Heart right ventricle (tissue), 16 donors: ENCODE results near the gene ADCYAP1R1. TPM values are rescaled to one million over a fixed set of nuclear protein-coding genes. Genes with fewer than 3 reads are reported as not detected.

Source experiments
- ATAC-seq, 8 donors: fragments of 200-7000 bp; cut with Tn5 transposase; one replicate each; pipeline ENCODE4 v1.9.1; 2020; ENCODE audit warnings: mild to moderate bottlenecking in 8 of 8, moderate library complexity in 8 of 8, moderate number of reproducible peaks in 1 of 8
- DNase-seq, 2 donors: peaks; one replicate each; pipeline ENCODE4 v3.0.0-alpha.2; 2020
- H3K27ac ChIP-seq, 10 donors: fragments of 200-600 bp; sonication (generic) in 2 of 10; one replicate each; pipeline versions ENCODE4 v1.5.0 to v1.8.0; 2020 to 2022; ENCODE audit warnings: mild to moderate bottlenecking in 3 of 10
- H3K27me3 ChIP-seq, 7 donors: fragments of 200-600 bp; one replicate each; pipeline ENCODE4 v1.8.0; 2021 to 2022; ENCODE audit warnings: mild to moderate bottlenecking in 2 of 7
- H3K36me3 ChIP-seq, 9 donors: fragments of 200-600 bp; sonication (generic) in 1 of 9; one replicate each; pipeline versions ENCODE4 v1.5.0 to v1.8.0; 2020 to 2022; ENCODE audit warnings: mild to moderate bottlenecking in 2 of 9
- H3K4me1 ChIP-seq, 9 donors: fragments of 200-600 bp; sonication (generic) in 1 of 9; one replicate each; pipeline versions ENCODE4 v1.5.0 to v1.8.0; 2020 to 2022; ENCODE audit warnings: mild to moderate bottlenecking in 4 of 9
- H3K4me3 ChIP-seq, 10 donors: fragments of 200-600 bp; sonication (generic) in 2 of 10; one replicate each; pipeline versions ENCODE4 v1.5.0 to v1.8.0; 2020 to 2022; ENCODE audit warnings: mild to moderate bottlenecking in 7 of 10, moderate library complexity in 2 of 10
- H3K9me3 ChIP-seq, 11 donors: fragments of 200-600 bp in 10 of 11; sonication (generic) in 2 of 11; one replicate each; pipeline versions ENCODE4 v1.5.0 to v1.8.0; 2013 to 2022; ENCODE audit warnings: mild to moderate bottlenecking in 2 of 11, control low read depth in 1 of 11, moderate library complexity in 1 of 11
- CTCF ChIP-seq, 9 donors: fragments of 200-600 bp; sonication (generic) in 2 of 9; IDR thresholded peaks; one replicate each; pipeline versions ENCODE4 v1.5.0 to v1.8.0; 2021 to 2022; ENCODE audit warnings: antibody characterized with exemption in 9 of 9, mild to moderate bottlenecking in 5 of 9, moderate library complexity in 1 of 9
- WGBS, 2 donors: extraction: QIAGEN DNeasy Blood & Tissue Kit; methylation state at CpG; one replicate each; pipeline ENCODE4 v1.1.7; 2013; ENCODE audit warnings: inconsistent platforms in 1 of 2; 5-methylcytosine and 5-hydroxymethylcytosine counted together
- intact Hi-C, 10 donors: fragments of 100-400 bp; cut with DNase I; formaldehyde crosslinking; loops; one replicate each; pipeline versions ENCODE4 v1.11.1 to v1.14.2; 2022
- polyA plus RNA-seq, 2 donors: library from polyadenylated mRNA; stranded (reverse); fragments of 200-250 nt; gene quantifications; one replicate each; pipeline ENCODE4 v1.2.3, GENCODE V29; 2013
- total RNA-seq, 10 donors: library from RNA; stranded (reverse); fragmentation: NEBNext Ultra II Directional in 3 of 10; extraction: Animal tissue kit (Norgen Biotek cat#: 25700) in 3 of 10; gene quantifications; one replicate each; pipeline versions ENCODE4 v1.2.1 to v1.2.4, GENCODE V29; 2021 to 2023
- donor health status: Arrhythmogenic right ventricular cardiomyopathy.
- donor health status: ischemic (EF 13 %, LVEDD 7.1; RV severe dilation, severe dysfunction).
- donor health status: healthy with polysubstance abuse.
- donor health status: DM: no; HTN: yes; CAD: no.
- donor health status: DM: no; HTN: no; CAD: no.
- donor health status: ischemic (EF 25% LVEDD 6.9; RV normal size, moderate dysfunction).
- donor health status: ischemic (EF 25% LVEDD 5.7; RV mildly dilated, moderate dysfunction).
- donor health status: healthy.
- donor health status: DM: yes; HTN: yes; CAD: no.
- donor health status: Ischemic cardiomyopathy.
- donor health status: ischemic (EF 35%, LVEDD 5.7; RV mildly dilated, moderate dysfunction).
- donor health status: nonischemic (EF 11% LVEDD 7.7; RV severe dilation, severe dysfunction).
- donor health status: DM: yes; HTN: yes; CAD: no.
- donor health status: PGD.
- donor health status: ischemic (EF 29% LVEDD 5.4; RV normal size, mild dysfunction).
- donor health status: nonischemic (EF 23%, LVEDD 6.1; RV moderate dilation, normal function).

Gene ADCYAP1R1
- total and polyA plus RNA-seq, 12 donors: 0.59 to 5.8 (median 1.6) TPM

GRCh38 chr7:31062746-31063435 is 10.8 kb downstream of the ADCYAP1R1 start:
- Histone ChIP-seq H3K27me3 (peaks cover 0 to 7% (median 0%) of the 10 kb centered on the region in 7 donors), H3K36me3 (no peaks in the 10 kb centered on the region), H3K4me1 (peaks cover 0 to 8% (median 0%) of the 10 kb centered on the region in 9 donors), H3K27ac (no peak overlapping the region), H3K4me3 (no peak overlapping the region), H3K9me3 (no peaks in the 10 kb centered on the region)
- no peak for TF ChIP-seq CTCF (IDR thresholded peaks at IDR 0.05)
- ATAC-seq (no peak), DNase-seq (no peak)
- WGBS, 2 donors: 73 to 77% methylated on average over 8 of the region's 8 CpGs
- intact Hi-C loops: no loop called here

GRCh38 chr7:31065021-31065593 is 13.0 kb downstream of the ADCYAP1R1 start:
- DNase-seq (no peak), ATAC-seq (no peak)
- Histone ChIP-seq H3K4me3 (no peak overlapping the region), H3K36me3 (no peaks in the 10 kb centered on the region), H3K4me1 (peaks cover 0 to 8% (median 2%) of the 10 kb centered on the region in 9 donors), H3K9me3 (no peaks in the 10 kb centered on the region), H3K27me3 (no peaks in the 10 kb centered on the region), H3K27ac (no peak overlapping the region)
- intact Hi-C loops: no loop called here
- no peak for TF ChIP-seq CTCF (IDR thresholded peaks at IDR 0.05)
- 58 to 73% methylated on average over 6 of the region's 6 CpGs for WGBS, 2 donors

- H3K27me3 ChIP-seq: no peaks in the 10 kb centered on the region
- H3K9me3 ChIP-seq: no peaks in the 10 kb centered on the region
- H3K27ac ChIP-seq: no peak overlapping the region
- no peaks in the 10 kb centered on the region for H3K36me3 ChIP-seq
- ATAC-seq (no peak), DNase-seq (no peak)
- 91 to 93% methylated on average over 7 of the region's 7 CpGs for WGBS, 2 donors
- intact Hi-C loops: no loop called here
- TF ChIP-seq CTCF (IDR thresholded peaks at IDR 0.05): no peak
- no peak overlapping the region for H3K4me3 ChIP-seq
- H3K4me1 ChIP-seq: peaks cover 0 to 13% (median 6%) of the 10 kb centered on the region in 9 donors
Observed at GRCh38 chr7:31065840-31066239, 13.7 kb downstream of the ADCYAP1R1 start.

- no peak overlapping the region for H3K4me3 ChIP-seq
- DNase-seq (no peak), ATAC-seq (no peak)
- intact Hi-C loops: no loop called here
- no peaks in the 10 kb centered on the region for H3K27me3 ChIP-seq
- peaks cover 0 to 12% (median 0%) of the 10 kb centered on the region in 9 donors for H3K4me1 ChIP-seq
- no peaks in the 10 kb centered on the region for H3K36me3 ChIP-seq
- no peak for TF ChIP-seq CTCF (IDR thresholded peaks at IDR 0.05)
- 64 to 77% methylated on average over 4 of the region's 4 CpGs for WGBS, 2 donors
- no peaks in the 10 kb centered on the region for H3K9me3 ChIP-seq
- H3K27ac ChIP-seq: no peak overlapping the region
Observed at GRCh38 chr7:31066516-31067130, 14.5 kb downstream of the ADCYAP1R1 start.
